Smooth muscle cell (in vitro differentiated cells): ENCODE results near the gene REPS1. TPM values are rescaled to one million over a fixed set of nuclear protein-coding genes. Genes with fewer than 3 reads are reported as not detected.

Experiments
- DNase-seq: peaks from one replicate; lab custom pipeline; 2025; ENCODE audit not compliant: unreplicated experiment; lab: John Stamatoyannopoulos, UW
- H2AFZ ChIP-seq: fragments of 200-600 bp; sonication (generic); 2 replicates; pipeline ENCODE4 v1.6.0; 2016; ENCODE audit warnings: antibody characterized with exemption, low read depth, mild to moderate bottlenecking
- H3F3A ChIP-seq: fragments of 200-600 bp; sonication (generic); 2 replicates; pipeline ENCODE4 v1.6.0; 2017; ENCODE audit warnings: antibody characterized with exemption, low read depth
- H3K27ac ChIP-seq: fragments of 200-600 bp; sonication (generic); 2 replicates; pipeline ENCODE4 v1.5.1; 2016; ENCODE audit warnings: low read depth, mild to moderate bottlenecking
- H3K27me3 ChIP-seq: fragments of 200-600 bp; sonication (generic); 2 replicates; pipeline ENCODE4 v1.6.1; 2016; ENCODE audit warnings: low read depth, mild to moderate bottlenecking
- H3K36me3 ChIP-seq: fragments of 200-600 bp; sonication (generic); 2 replicates; pipeline ENCODE4 v1.5.1; 2016; ENCODE audit warnings: low read depth
- H3K4me1 ChIP-seq: fragments of 200-600 bp; sonication (generic); 2 replicates; pipeline ENCODE4 v1.5.1; 2016; ENCODE audit warnings: low read depth
- H3K4me2 ChIP-seq: fragments of 200-600 bp; sonication (generic); 2 replicates; pipeline ENCODE4 v1.6.0; 2016; ENCODE audit warnings: mild to moderate bottlenecking
- H3K4me3 ChIP-seq: fragments of 200-600 bp; sonication (generic); 2 replicates; pipeline ENCODE4 v1.5.1; 2016; ENCODE audit warnings: mild to moderate bottlenecking
- H3K79me2 ChIP-seq: fragments of 200-600 bp; sonication (generic); 2 replicates; pipeline ENCODE4 v1.6.0; 2016; ENCODE audit warnings: low read depth, mild to moderate bottlenecking
- H3K9ac ChIP-seq: fragments of 200-600 bp; sonication (generic); 2 replicates; pipeline ENCODE4 v1.6.0; 2016; ENCODE audit warnings: low read depth
- H3K9me3 ChIP-seq: fragments of 200-600 bp; sonication (generic); replicated peaks from 2 replicates; pipeline ENCODE4 v1.5.1; 2016; ENCODE audit warnings: low read depth
- H4K20me1 ChIP-seq: fragments of 200-600 bp; sonication (generic); 2 replicates; pipeline ENCODE4 v1.6.0; 2016; ENCODE audit warnings: low read depth
- CTCF ChIP-seq: fragments of 200-600 bp; sonication (generic); IDR thresholded peaks from 2 replicates; pipeline ENCODE4 v1.5.1; 2017; ENCODE audit warnings: borderline replicate concordance, mild to moderate bottlenecking, antibody characterized with exemption; ENCODE audit not compliant: insufficient read depth, poor library complexity, severe bottlenecking
- WGBS: methylation state at CpG from one replicate; pipeline ENCODE4 v1.1.7; 2016; ENCODE audit warnings: low lambda C conversion rate; 5-methylcytosine and 5-hydroxymethylcytosine counted together
- polyA plus RNA-seq: library from polyadenylated mRNA; unstranded; fragments of >200 nt; fragmentation: Nextera tagmentation; extraction: Ambion mirVana; gene quantifications from 2 replicates; pipeline ENCODE4 v1.2.1, GENCODE V29; 2016
- total RNA-seq: library from RNA; depleted of rRNA; stranded (reverse); fragments of >200 nt; gene quantifications from 2 replicates; pipeline ENCODE4 v1.2.3, GENCODE V29; 2014

Gene REPS1
- total and polyA plus RNA-seq, 2 experiments from 2014 or later = 29.0 to 58.2 TPM

- Histone ChIP-seq H2AFZ (no peak overlapping the region), H3K9ac (no peak overlapping the region), H3K9me3 (no peaks in the 10 kb centered on the region), H3K27me3 (no peaks in the 10 kb centered on the region), H3K36me3 (no peaks in the 10 kb centered on the region), H4K20me1 (no peaks in the 10 kb centered on the region), H3K4me2 (no peak overlapping the region), H3K27ac (no peak overlapping the region), H3F3A (peaks cover 12% of the 10 kb centered on the region), H3K79me2 (no peaks in the 10 kb centered on the region), H3K4me1 (peaks cover 13% of the 10 kb centered on the region), H3K4me3 (no peak overlapping the region)
- no peak for DNase-seq
- 85% methylated on average over 13 of the region's 13 CpGs for WGBS
- no peak for TF ChIP-seq CTCF
Measured at GRCh38 chr6:138885156-138885819, 102.8 kb downstream of the REPS1 start.

GRCh38 chr6:138882369-138883017 lies 105.6 kb downstream of the REPS1 start:
- H3K9me3 ChIP-seq = no peaks in the 10 kb centered on the region
- H3K9ac ChIP-seq = no peak overlapping the region
- WGBS = 92% methylated on average over 7 of the region's 7 CpGs
- TF ChIP-seq CTCF = no peak
- H3K36me3 ChIP-seq = no peaks in the 10 kb centered on the region
- peak overlapping the region; percentile 43 for H3K4me2 ChIP-seq
- DNase-seq = no peak
- H3K4me1 ChIP-seq = peaks cover 13% of the 10 kb centered on the region
- H3K27ac ChIP-seq = peak overlapping the region; percentile 23
- H3K27me3 ChIP-seq = no peaks in the 10 kb centered on the region
- no peak overlapping the region for H2AFZ ChIP-seq
- no peaks in the 10 kb centered on the region for H4K20me1 ChIP-seq
- no peaks in the 10 kb centered on the region for H3K79me2 ChIP-seq
- no peak overlapping the region for H3K4me3 ChIP-seq
- H3F3A ChIP-seq = peaks cover 12% of the 10 kb centered on the region

GRCh38 chr6:138873191-138873590 lies 114.9 kb downstream of the REPS1 start:
- DNase-seq = no peak
- Histone ChIP-seq H3K9ac (no peak overlapping the region), H3K4me1 (peaks cover 17% of the 10 kb centered on the region), H3K36me3 (no peaks in the 10 kb centered on the region), H3K4me2 (no peak overlapping the region), H2AFZ (no peak overlapping the region), H4K20me1 (no peaks in the 10 kb centered on the region), H3F3A (peaks cover 7% of the 10 kb centered on the region), H3K4me3 (no peak overlapping the region), H3K9me3 (no peaks in the 10 kb centered on the region), H3K79me2 (no peaks in the 10 kb centered on the region), H3K27ac (no peak overlapping the region), H3K27me3 (no peaks in the 10 kb centered on the region)
- TF ChIP-seq CTCF = no peak
- WGBS = 85% methylated on average over 8 of the region's 8 CpGs
